Keratinocyte (primary cell): ENCODE results near the gene ZIC4. TPM values are rescaled to one million over a fixed set of nuclear protein-coding genes. Genes with fewer than 3 reads are reported as not detected.
A peak's percentile ranks its signal among the peaks of the same experiment; 100 is the strongest.

Source experiments
- DNase-seq: peaks from one replicate; pipeline ENCODE4 v3.0.0-alpha.2; 2011; ENCODE audit warnings: low read depth, missing footprints, low spot score
- FAIRE-seq: peaks from 2 replicates; lab custom pipeline; 2011; peaks lifted over from hg19 to GRCh38; lab: Jason Lieb, UNC
- H2AFZ ChIP-seq: 2 replicates; pipeline ENCODE4 v1.6.0; 2012; ENCODE audit warnings: low read length, control low read depth, inconsistent platforms; ENCODE audit not compliant: control insufficient read depth
- H3K27ac ChIP-seq: 2 replicates; pipeline ENCODE4 v1.5.1; 2011; ENCODE audit warnings: low read length; ENCODE audit not compliant: control insufficient read depth, insufficient read depth
- H3K27me3 ChIP-seq: 3 replicates; pipeline ENCODE4 v1.6.0; 2011; ENCODE audit warnings: low read length; ENCODE audit not compliant: control insufficient read depth, insufficient read depth; ENCODE audit errors: extremely low read depth
- H3K36me3 ChIP-seq, 2 experiments: 2 replicates in 1 of 2; 3 replicates in 1 of 2; pipeline ENCODE4 v1.5.1; 2011; ENCODE audit warnings: low read length in 2 of 2, mild to moderate bottlenecking in 1 of 2; ENCODE audit not compliant: control insufficient read depth in 2 of 2, insufficient read depth in 2 of 2; ENCODE audit errors: extremely low read depth in 1 of 2
- H3K4me1 ChIP-seq: 3 replicates; pipeline ENCODE4 v1.5.1; 2011; ENCODE audit warnings: low read length; ENCODE audit not compliant: control insufficient read depth, insufficient read depth; ENCODE audit errors: extremely low read depth
- H3K4me2 ChIP-seq: 3 replicates; pipeline ENCODE4 v1.6.0; 2011; ENCODE audit warnings: low read depth, low read length; ENCODE audit not compliant: control insufficient read depth, insufficient read depth; ENCODE audit errors: extremely low read depth
- H3K4me3 ChIP-seq, 3 experiments: fragments of 200-600 bp in 1 of 3; sonication (generic) in 1 of 3; 2 replicates in 2 of 3; 3 replicates in 1 of 3; pipeline ENCODE4 v1.5.1; 2011 to 2016; ENCODE audit warnings: low read length in 3 of 3, mild to moderate bottlenecking in 3 of 3, control low read depth in 2 of 3, inconsistent platforms in 1 of 3, low read depth in 1 of 3, mixed read lengths in 1 of 3, mixed run types in 1 of 3, moderate library complexity in 1 of 3; ENCODE audit not compliant: control insufficient read depth in 2 of 3, insufficient read depth in 2 of 3; ENCODE audit errors: extremely low read depth in 1 of 3
- H3K79me2 ChIP-seq: 2 replicates; pipeline ENCODE4 v1.6.0; 2012; ENCODE audit warnings: low read length; ENCODE audit not compliant: control insufficient read depth, insufficient read depth
- H3K9ac ChIP-seq: 3 replicates; pipeline ENCODE4 v1.6.0; 2011; ENCODE audit warnings: low read length; ENCODE audit not compliant: control insufficient read depth, insufficient read depth; ENCODE audit errors: extremely low read depth
- H3K9me1 ChIP-seq: 3 replicates; pipeline ENCODE4 v1.6.0; 2011; ENCODE audit warnings: low read length; ENCODE audit not compliant: control insufficient read depth, insufficient read depth; ENCODE audit errors: extremely low read depth
- H3K9me3 ChIP-seq: 2 replicates; pipeline ENCODE4 v1.5.1; 2012; ENCODE audit warnings: low read depth, low read length; ENCODE audit not compliant: control insufficient read depth
- H4K20me1 ChIP-seq: 3 replicates; pipeline ENCODE4 v1.6.0; 2011; ENCODE audit warnings: low read length; ENCODE audit not compliant: control insufficient read depth, insufficient read depth; ENCODE audit errors: extremely low read depth
- CTCF ChIP-seq, 3 experiments: IDR thresholded peaks in 1 of 3; conservative IDR thresholded peaks in 1 of 3; optimal IDR thresholded peaks in 1 of 3; 2 replicates in 2 of 3; 3 replicates in 1 of 3; pipeline versions ENCODE3 to v1.5.1; 2011; ENCODE audit warnings: low read length in 3 of 3, mild to moderate bottlenecking in 3 of 3, moderate library complexity in 2 of 3, control low read depth in 1 of 3, inconsistent platforms in 1 of 3; ENCODE audit not compliant: insufficient read depth in 2 of 3; ENCODE audit errors: extremely low read depth in 1 of 3
- EZH2 ChIP-seq: IDR thresholded peaks from one replicate; pipeline ENCODE4 v1.6.1; 2012; ENCODE audit warnings: inconsistent platforms, mild to moderate bottlenecking, low read length, moderate library complexity
- dilution Hi-C: fragments of 300-500 bp; cut with MboI; formaldehyde crosslinking; loops from one replicate; pipeline ENCODE4 v1.7.0; 2020; ENCODE audit warnings: low sequenced_read_pairs; ENCODE audit not compliant: extremely low pct_ligation_motif_present
- polyA plus RNA-seq, 5 experiments: library from polyadenylated mRNA; depleted of rRNA in 3 of 5; stranded (reverse) in 3 of 5; stranded (forward) in 1 of 5; unstranded in 1 of 5; fragments of >200 nt; gene quantifications; 1 replicate in 1 of 5; 2 replicates in 3 of 5; 3 replicates in 1 of 5; pipeline versions ENCODE4 v1.2.1 to v1.2.3, GENCODE V29; 2011 to 2012; ENCODE audit warnings: missing spikeins in 2 of 5, low read depth in 1 of 5, low replicate concordance in 1 of 5

Gene ZIC4
- polyA plus RNA-seq, 1 donor (not counting 4 experiments of a cell fraction or from before 2014, with no cell fraction given) = not detected

GRCh38 chr3:147392625-147392946, 13.8 kb downstream of the ZIC4 start:
- Histone ChIP-seq H3K9ac (no peak overlapping the region), H3K27ac (no peak overlapping the region), H3K36me3 (no peaks in the 10 kb centered on the region), H2AFZ (no peak overlapping the region), H3K4me2 (no peak overlapping the region), H4K20me1 (no peaks in the 10 kb centered on the region), H3K9me1 (no peaks in the 10 kb centered on the region), H3K27me3 (peaks cover 99% of the 10 kb centered on the region), H3K4me1 (no peaks in the 10 kb centered on the region), H3K9me3 (peaks cover 14% of the 10 kb centered on the region), H3K79me2 (no peaks in the 10 kb centered on the region), H3K4me3 (no peak overlapping the region)
- no peak for FAIRE-seq
- dilution Hi-C loops = no loop called here
- no peak for TF ChIP-seq CTCF (optimal IDR thresholded peaks at IDR 0.05 in 1 of 3, IDR thresholded peaks at IDR 0.05 in 1 of 3, conservative IDR thresholded peaks at IDR 0.05 in 1 of 3; ENCODE audit: extremely low read depth in 1 of 3, insufficient read depth in 2 of 3, low read length in 3 of 3)
- TF ChIP-seq EZH2 = peak; percentile 28
- no peak for DNase-seq

- H3K27ac ChIP-seq = no peak overlapping the region
- no peaks in the 10 kb centered on the region for H3K9me1 ChIP-seq
- H3K27me3 ChIP-seq = peaks cover 99% of the 10 kb centered on the region
- H3K4me3 ChIP-seq = no peak overlapping the region
- no peak for FAIRE-seq
- H3K9me3 ChIP-seq = peaks cover 14% of the 10 kb centered on the region
- no peaks in the 10 kb centered on the region for H3K4me1 ChIP-seq
- H3K79me2 ChIP-seq = no peaks in the 10 kb centered on the region
- no peaks in the 10 kb centered on the region for H4K20me1 ChIP-seq
- DNase-seq = no peak
- no peaks in the 10 kb centered on the region for H3K36me3 ChIP-seq
- no peak overlapping the region for H2AFZ ChIP-seq
- H3K9ac ChIP-seq = no peak overlapping the region
- TF ChIP-seq EZH2 (peak; percentile 57), CTCF (optimal IDR thresholded peaks at IDR 0.05 in 1 of 3, IDR thresholded peaks at IDR 0.05 in 1 of 3, conservative IDR thresholded peaks at IDR 0.05 in 1 of 3; ENCODE audit: extremely low read depth in 1 of 3, insufficient read depth in 2 of 3, low read length in 3 of 3) (no peak)
- dilution Hi-C loops = no loop called here
- H3K4me2 ChIP-seq = no peak overlapping the region
These were observed 14.3 kb downstream of the ZIC4 start for GRCh38 chr3:147391781-147392624.
